HepG2 (cell line): ENCODE results near the gene ZC3H18. TPM values are rescaled to one million over a fixed set of nuclear protein-coding genes. Genes with fewer than 3 reads are reported as not detected.
A peak's percentile ranks its signal among the peaks of the same experiment; 100 is the strongest.

Experiments used
- ATAC-seq: fragments of 200-7000 bp; cut with Tn5 transposase; 3 replicates; pipeline ENCODE4 v1.9.1; 2020; ENCODE audit warnings: mild to moderate bottlenecking, moderate library complexity
- BruUV-seq: library from RNA; stranded (reverse); fragments of 400-500 nt; replicated peaks from 2 replicates; lab custom pipeline; 2021; lab: Mats Ljungman, UMichigan
- CTCF ChIA-PET: fragments of 300-600 bp; formaldehyde crosslinking; extraction: SDS; loops from one replicate; lab custom pipeline; 2021; ENCODE audit warnings: low total read pairs, inconsistent platforms, low intra/inter-chr PET ratio; lab: Yijun Ruan, JAX
- POLR2A ChIA-PET: fragments of 350-600 bp; sonication (Branson Sonifier 250); formaldehyde crosslinking; loops from one replicate; lab custom pipeline; 2020; ENCODE audit warnings: antibody characterized with exemption, inconsistent platforms; lab: Yijun Ruan, JAX
- DNase-seq: peaks from one replicate; pipeline ENCODE4 v3.0.0-alpha.2; 2015; ENCODE audit warnings: low spot score
- FAIRE-seq: peaks from 3 replicates; lab custom pipeline; 2011; peaks lifted over from hg19 to GRCh38; lab: Jason Lieb, UNC
- H2AFZ ChIP-seq: one replicate; pipeline ENCODE4 v1.6.1; 2011; ENCODE audit warnings: low read length, inconsistent platforms
- H3K27ac ChIP-seq: fragments of 300-600 bp; 3 replicates; pipeline ENCODE4 v1.8.0; 2011; ENCODE audit warnings: mixed run types, mild to moderate bottlenecking, mixed read lengths, low read length, inconsistent platforms; ENCODE audit not compliant: insufficient read depth; ENCODE audit errors: extremely low read length
- H3K27me3 ChIP-seq, 2 experiments: fragments of 200-600 bp in 1 of 2; 2 replicates in 1 of 2; 3 replicates in 1 of 2; pipeline versions ENCODE4 v1.6.0 to v1.8.0; 2011; ENCODE audit warnings: low read length in 2 of 2, mild to moderate bottlenecking in 2 of 2, moderate library complexity in 2 of 2, inconsistent platforms in 1 of 2; ENCODE audit not compliant: insufficient read depth in 2 of 2, control insufficient read depth in 1 of 2
- H3K36me3 ChIP-seq, 2 experiments: fragments of 200-600 bp in 1 of 2; replicated peaks in 1 of 2; 2 replicates in 1 of 2; 3 replicates in 1 of 2; pipeline versions ENCODE4 v1.5.1 to v1.8.0; 2011; ENCODE audit warnings: low read length in 2 of 2, inconsistent platforms in 1 of 2; ENCODE audit not compliant: insufficient read depth in 2 of 2, control insufficient read depth in 1 of 2
- H3K4me1 ChIP-seq: 2 replicates; pipeline ENCODE4 v1.5.1; 2012; ENCODE audit warnings: low read length, inconsistent platforms; ENCODE audit not compliant: insufficient read depth
- H3K4me2 ChIP-seq: 2 replicates; pipeline ENCODE4 v1.6.0; 2011; ENCODE audit warnings: low read depth, low read length, inconsistent platforms
- H3K4me3 ChIP-seq, 3 experiments: fragments of 200-600 bp in 1 of 3; sonication (generic), shearing (Covaris generic) in 1 of 3; replicated peaks in 1 of 3; 2 replicates each; pipeline ENCODE4 v1.5.1; 2011 to 2016; ENCODE audit warnings: low read length in 3 of 3, inconsistent platforms in 2 of 3, low read depth in 2 of 3, mild to moderate bottlenecking in 2 of 3, control low read depth in 1 of 3, mixed read lengths in 1 of 3; ENCODE audit not compliant: insufficient read depth in 1 of 3
- H3K79me2 ChIP-seq: one replicate; pipeline ENCODE4 v1.6.1; 2011; ENCODE audit warnings: low read length, inconsistent platforms; ENCODE audit not compliant: insufficient read depth
- H3K9ac ChIP-seq: 2 replicates; pipeline ENCODE4 v1.6.0; 2011; ENCODE audit warnings: mild to moderate bottlenecking, low read depth, low read length, inconsistent platforms; ENCODE audit not compliant: insufficient read depth
- H3K9me3 ChIP-seq: 2 replicates; pipeline ENCODE4 v1.5.1; 2012; ENCODE audit warnings: mild to moderate bottlenecking, low read length
- H4K20me1 ChIP-seq: 2 replicates; pipeline ENCODE4 v1.6.0; 2011; ENCODE audit warnings: inconsistent platforms, mild to moderate bottlenecking, low read length, moderate library complexity; ENCODE audit not compliant: insufficient read depth
- AGO2 ChIP-seq: fragments of 200-400 bp; formaldehyde crosslinking; optimal IDR thresholded peaks from 2 replicates; pipeline ENCODE3; 2017; ENCODE audit warnings: mild to moderate bottlenecking, low read depth, low read length, moderate library complexity
- CTCF ChIP-seq: sonication (generic); formaldehyde crosslinking; IDR thresholded peaks from 2 replicates; pipeline ENCODE4 v1.5.0; 2020; ENCODE audit warnings: mild to moderate bottlenecking, missing genetic modification reagents, moderate library complexity
- EP300 ChIP-seq, 3 experiments: sonication (generic) in 1 of 3; formaldehyde crosslinking in 1 of 3; IDR thresholded peaks; 2 replicates each; pipeline versions ENCODE4 v1.5.1 to v1.6.1; 2011 to 2020; ENCODE audit warnings: low read depth in 2 of 3, low read length in 2 of 3, borderline replicate concordance in 1 of 3, improper control_type of control experiment in 1 of 3, mild to moderate bottlenecking in 1 of 3, missing genetic modification reagents in 1 of 3, moderate library complexity in 1 of 3
- HNRNPL ChIP-seq: fragments of 200-400 bp; formaldehyde crosslinking; IDR thresholded peaks from 2 replicates; pipeline ENCODE4 v1.6.1; 2017; ENCODE audit warnings: mild to moderate bottlenecking, low read depth, low read length
- PAF1 ChIP-seq: IDR thresholded peaks from 2 replicates; pipeline ENCODE4 v1.6.1; 2016; ENCODE audit warnings: missing genetic modification reagents, missing compliant biosample characterization
- RFXAP ChIP-seq: sonication (generic); formaldehyde crosslinking; IDR thresholded peaks from 2 replicates; pipeline ENCODE4 v1.4.0; 2020; ENCODE audit warnings: missing genetic modification reagents, borderline replicate concordance
- ZFY ChIP-seq: sonication (generic); formaldehyde crosslinking; IDR thresholded peaks from 2 replicates; pipeline ENCODE4 v1.4.0; 2020; ENCODE audit warnings: missing genetic modification reagents
- ZFYVE20 ChIP-seq: sonication (generic); formaldehyde crosslinking; IDR thresholded peaks from 2 replicates; pipeline ENCODE4 v1.8.0; 2023; ENCODE audit warnings: low read depth, mild to moderate bottlenecking, moderate library complexity, missing genetic modification reagents, borderline replicate concordance
- ZNF446 ChIP-seq: sonication (generic); formaldehyde crosslinking; IDR thresholded peaks from 2 replicates; pipeline ENCODE4 v1.5.0; 2020; ENCODE audit warnings: mild to moderate bottlenecking, missing genetic modification reagents
- ZSCAN30 ChIP-seq: sonication (generic); formaldehyde crosslinking; IDR thresholded peaks from 2 replicates; pipeline ENCODE4 v1.5.0; 2020; ENCODE audit warnings: mild to moderate bottlenecking, missing genetic modification reagents
- WGBS: methylation state at CpG from one replicate; pipeline ENCODE4 v1.1.6; 2017; ENCODE audit warnings: low lambda C conversion rate; 5-methylcytosine and 5-hydroxymethylcytosine counted together
- in situ Hi-C: cut with HindIII; loops from 2 replicates; pipeline ENCODE4 v1.10.0; 2017; ENCODE audit warnings: low pct_unique_long_range_greater_than_20kb; ENCODE audit not compliant: extremely low pct_ligation_motif_present
- intact Hi-C: fragments of 100-400 bp; cut with micrococcal nuclease; formaldehyde crosslinking; loops from one replicate; pipeline ENCODE4 v1.10.0; 2022; ENCODE audit not compliant: unreplicated experiment
- polyA plus RNA-seq, 8 experiments: library from polyadenylated mRNA; depleted of rRNA in 3 of 8; stranded (reverse) in 7 of 8; unstranded in 1 of 8; fragments of >200 nt; fragmentation: Illumina TruSeq in 4 of 8; extraction: Trizol in 4 of 8; gene quantifications; 2 replicates each; pipeline versions ENCODE4 v1.2.1 to v1.2.3, GENCODE V29; 2011 to 2016; ENCODE audit warnings: low read depth in 4 of 8, missing spikeins in 1 of 8, mixed read lengths in 1 of 8; ENCODE audit not compliant: insufficient read depth in 1 of 8
- total RNA-seq, 5 experiments: library from RNA; depleted of rRNA; stranded (reverse); fragments of >200 nt; fragmentation: Illumina TruSeq; extraction: Trizol; gene quantifications; 2 replicates each; pipeline ENCODE4 v1.2.3, GENCODE V29; 2016; ENCODE audit warnings: low read depth in 1 of 5

Gene ZC3H18
- total and polyA plus RNA-seq, 2 of the 13 experiments (the other 11 are each of a cell fraction or from before 2014, with no cell fraction given) = 11.2 to 27.4 TPM

- FAIRE-seq = no peak
- Histone ChIP-seq H3K9me3 (no peaks in the 10 kb centered on the region), H3K27ac (no peak overlapping the region), H4K20me1 (peaks cover 3% of the 10 kb centered on the region; the same call in 1 of the 2 replicates), H2AFZ (no peak overlapping the region), H3K4me3 (no peak overlapping the region), H3K4me2 (no peak overlapping the region), H3K36me3 (peaks cover 49 to 92% of the 10 kb centered on the region in 2 experiments), H3K9ac (no peak overlapping the region), H3K27me3 (no peaks in the 10 kb centered on the region), H3K4me1 (no peaks in the 10 kb centered on the region), H3K79me2 (no peaks in the 10 kb centered on the region)
- in situ Hi-C loops = no loop called here
- DNase-seq = no peak
- no peak for ATAC-seq
- POLR2A ChIA-PET = interaction anchor here (1.6 kb wide), 1 partner anchor 23 kb away, joined by 6 read pairs; no protein-coding TSS in a partner anchor
- whole genome bisulfite sequencing = 93% methylated on average over 9 of the region's 9 CpGs
- no peak for TF ChIP-seq PAF1
- no peak for TF ChIP-seq ZFYVE20 (CRISPR knock-in tag)
- no peak for TF ChIP-seq EP300 (IDR thresholded peaks at IDR 0.05; ENCODE audit: low read depth in 2 of 2, low read length in 2 of 2)
- no peak for TF ChIP-seq EP300 (CRISPR knock-in tag; IDR thresholded peaks at IDR 0.05; ENCODE audit: borderline replicate concordance)
- TF ChIP-seq ZNF446 (CRISPR knock-in tag) = no peak
- no peak for TF ChIP-seq ZSCAN30 (CRISPR knock-in tag)
- TF ChIP-seq HNRNPL = no peak
- CTCF ChIA-PET = no interaction called here
- intact Hi-C loops = no loop called here
- BruUV-seq = no TSS peak
These were observed 56.4 kb downstream of the ZC3H18 start for GRCh38 chr16:88626646-88627045.

GRCh38 chr16:88627531-88628411, 57.6 kb downstream of the ZC3H18 start:
- Histone ChIP-seq H2AFZ (no peak overlapping the region), H3K9me3 (no peaks in the 10 kb centered on the region), H3K4me3 (no peak overlapping the region), H3K9ac (no peak overlapping the region), H3K4me1 (no peaks in the 10 kb centered on the region), H3K79me2 (no peaks in the 10 kb centered on the region), H3K27ac (no peak overlapping the region), H3K36me3 (peaks cover 50 to 91% of the 10 kb centered on the region in 2 experiments), H3K4me2 (no peak overlapping the region), H4K20me1 (peaks cover 3% of the 10 kb centered on the region; the same call in 1 of the 2 replicates), H3K27me3 (no peaks in the 10 kb centered on the region)
- ChIA-PET CTCF (no interaction called here), POLR2A (no interaction called here)
- in situ Hi-C loops (no loop called here), intact Hi-C loops (no loop called here)
- FAIRE-seq (no peak), ATAC-seq (no peak), DNase-seq (no peak)
- TF ChIP-seq AGO2 (peak; percentile 28), ZFY (CRISPR knock-in tag) (peak; percentile 32; the same call in 1 of the 2 replicates), RFXAP (CRISPR knock-in tag) (no peak), CTCF (CRISPR knock-in tag) (0 out of 2 replicates have a peak, but pooled peaks have one; percentile 7)
- BruUV-seq = no TSS peak
- WGBS = 97% methylated on average over 19 of the region's 27 CpGs
